Mesangial cell (primary cell): Measurements from ENCODE around the gene PALD1. TPM values are rescaled to one million over a fixed set of nuclear protein-coding genes. Genes with fewer than 3 reads are reported as not detected.

Experiments
- total RNA-seq: library from RNA; depleted of rRNA; stranded (reverse); fragments of >200 nt; gene quantifications from 2 replicates; pipeline ENCODE4 v1.2.3, GENCODE V29; 2015

Gene PALD1
- total RNA-seq, result 2.6 and 3.9 TPM in 2 replicates

DNA sequence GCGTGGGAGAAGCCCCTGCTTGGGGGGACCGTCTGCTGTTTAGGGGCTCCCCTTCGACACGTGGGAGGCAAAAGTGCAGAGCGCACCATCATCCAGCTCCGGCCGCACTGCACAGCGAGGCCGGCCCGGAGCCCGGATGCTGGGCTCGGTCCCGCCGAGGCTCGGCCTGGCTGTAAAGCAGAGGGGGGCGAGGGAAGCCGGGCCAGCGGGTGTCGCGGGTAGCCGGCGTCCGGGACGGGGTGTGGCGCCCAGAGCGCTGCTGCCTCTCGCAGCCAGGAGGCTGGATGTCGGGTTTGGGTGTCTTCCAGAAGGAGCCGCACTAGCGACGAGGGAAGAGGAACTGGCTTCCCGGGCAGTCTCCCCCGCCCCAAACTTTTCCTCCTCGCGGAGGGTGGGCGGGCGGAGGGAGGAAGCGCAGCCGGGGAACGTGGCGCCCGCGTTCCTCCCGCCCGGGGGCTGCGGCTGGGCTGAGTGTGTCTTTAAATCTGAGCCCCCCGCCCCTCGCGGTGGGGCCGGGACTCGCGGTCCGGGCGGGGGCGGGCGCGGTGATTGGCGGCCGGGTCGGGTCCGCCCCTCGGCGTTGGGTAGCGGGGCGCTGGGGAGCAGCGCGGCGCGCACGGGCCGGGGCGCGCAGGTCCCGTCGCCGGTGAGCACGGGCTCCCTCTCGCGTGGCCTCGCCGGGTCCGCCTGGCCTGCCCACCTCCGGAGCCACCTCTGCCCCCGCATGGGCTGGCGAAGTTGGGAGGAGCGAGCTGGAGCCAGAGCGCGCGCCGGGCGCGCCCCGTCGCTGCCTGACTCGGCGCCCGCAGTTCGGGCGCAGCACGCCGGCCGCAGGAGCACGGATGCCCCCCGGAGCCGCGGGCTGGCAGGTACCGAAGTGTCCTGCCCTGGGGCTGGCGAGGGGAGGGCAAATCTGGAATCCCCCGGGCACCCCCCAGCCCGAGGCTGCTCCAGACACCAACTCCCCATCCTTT, at the start of gene PALD1:
PALD1 (plus strand) TSS at position 577 of the 974 bp plus-strand sequence. CDS start 47,185 bp downstream, outside the sequence.

DNA sequence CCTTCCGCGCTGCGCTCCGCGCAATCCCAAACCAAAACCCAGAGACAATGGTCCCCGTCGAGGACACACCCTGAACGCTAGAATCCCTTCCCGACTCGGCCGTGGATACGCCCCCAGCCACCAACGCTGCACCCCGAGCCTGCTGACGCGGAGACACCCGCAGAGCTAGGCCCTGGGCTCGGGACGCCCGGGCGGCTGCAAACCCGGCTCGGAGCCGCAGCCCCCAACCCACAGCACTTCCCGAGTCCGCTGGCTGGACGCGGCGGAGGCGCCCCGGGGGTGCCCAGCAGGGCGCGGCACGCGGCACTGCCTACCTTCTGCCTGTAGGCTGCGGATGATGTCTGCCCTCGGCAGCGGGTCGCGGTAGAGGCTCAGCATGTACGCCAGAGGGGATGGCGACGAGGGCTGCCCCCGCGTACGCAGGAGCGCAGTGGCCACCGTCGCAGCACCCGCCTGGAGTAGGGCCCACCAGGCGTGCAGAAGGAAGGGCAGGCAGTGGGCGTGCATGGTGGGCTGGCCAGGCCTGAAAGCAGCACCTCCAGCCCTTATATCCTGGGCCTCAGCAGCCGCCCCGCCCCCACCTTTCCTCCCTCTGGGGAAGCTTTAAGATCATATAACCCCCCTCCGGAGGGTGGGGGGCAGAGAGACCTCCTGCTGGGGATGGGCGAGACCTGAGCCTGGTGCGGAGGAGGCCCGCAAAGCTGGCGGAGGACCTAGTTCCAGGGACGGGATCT, 37.2 kb upstream of the PALD1 start, which contains the start of gene NODAL:
NODAL (minus strand) TSS at position 521 of the 734 bp plus-strand sequence; CDS start at position 507, 14 bp downstream.

DNA sequence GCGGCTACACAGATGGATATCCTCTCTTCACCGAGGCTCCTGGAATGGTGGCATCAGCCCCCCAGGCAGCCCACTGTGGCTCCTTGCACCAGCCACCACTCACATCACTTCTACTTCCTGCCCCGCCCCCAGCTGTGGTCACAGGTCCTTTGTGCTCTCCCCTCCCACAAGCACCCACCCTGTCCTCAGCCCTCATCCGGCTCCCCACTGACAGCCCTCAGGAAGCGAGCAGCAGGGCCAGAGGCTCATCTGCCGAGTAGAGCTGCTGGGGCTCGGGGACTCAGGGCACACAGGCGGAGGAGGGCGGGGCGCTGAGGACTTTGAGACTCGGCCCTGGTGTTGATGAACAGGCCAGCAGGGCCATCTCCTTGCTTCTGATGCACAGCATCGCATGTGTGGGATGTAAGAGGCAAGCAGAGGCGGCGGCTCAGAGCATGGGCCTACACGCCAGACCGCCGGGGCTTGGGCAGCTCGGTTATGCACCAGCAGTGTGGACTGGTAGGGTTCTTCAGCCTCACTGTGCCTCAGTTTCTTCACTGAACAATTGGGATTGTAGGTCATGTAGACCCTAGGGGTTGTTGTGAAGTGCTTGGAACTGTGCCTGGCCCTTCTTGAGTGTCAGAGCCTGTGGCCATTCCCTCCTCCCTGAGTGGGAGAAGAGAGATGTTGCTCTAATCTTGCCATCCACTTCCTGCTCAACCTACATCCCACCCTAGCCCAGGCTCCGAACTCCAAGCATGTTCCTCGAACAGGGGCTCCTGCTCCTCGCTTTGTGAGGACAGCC, 124.3 kb downstream of the PALD1 start, which contains the start of gene PRF1:
PRF1 (minus strand) TSS at position 77 of the 784 bp plus-strand sequence. CDS start 1,839 bp downstream, outside the sequence.

Other genes starting within 250 kb of the PALD1 start
- gene PPA1, start 245.3 kb upstream of the PALD1 start, total RNA-seq, result 124 and 168 TPM in 2 replicates
- under 0.01 and 0.13 TPM in 2 replicates for gene NPFFR1, start 194.8 kb upstream of the PALD1 start, total RNA-seq
- 51.2 and 54.4 TPM in 2 replicates for gene LRRC20, start 96.1 kb upstream of the PALD1 start, total RNA-seq
- gene EIF4EBP2, start 74.6 kb upstream of the PALD1 start, total RNA-seq, result 23.3 and 29.8 TPM in 2 replicates
- not detected in 2 replicates for gene NODAL, start 37.1 kb upstream of the PALD1 start, total RNA-seq
- gene PRF1, start 124.0 kb downstream of the PALD1 start, total RNA-seq, result not detected in 2 replicates
- gene ADAMTS14, start 193.7 kb downstream of the PALD1 start, total RNA-seq, result 1.6 and 2.5 TPM in 2 replicates